Uterus (tissue), 4 donors: Measurements from ENCODE around the gene OR2T10. TPM values are rescaled to one million over a fixed set of nuclear protein-coding genes. Genes with fewer than 3 reads are reported as not detected.

ENCODE experiments used
- DNase-seq, 2 donors: peaks; one replicate each; pipeline ENCODE4 v3.0.0-alpha.2; 2019 to 2020
- H3K27ac ChIP-seq, 2 donors: fragments of 200-600 bp; sonication (generic); 1 replicate in 1 of 2; 2 replicates in 1 of 2; pipeline ENCODE4 v1.5.1; 2016 to 2018
- H3K27me3 ChIP-seq, 2 donors: fragments of 200-600 bp; sonication (generic); one replicate each; pipeline ENCODE4 v1.5.1; 2018 to 2019; ENCODE audit warnings: control low read depth in 1 of 2
- H3K36me3 ChIP-seq, 2 donors: fragments of 200-600 bp; sonication (generic); one replicate each; pipeline ENCODE4 v1.5.1; 2019; ENCODE audit warnings: control low read depth in 1 of 2
- H3K4me1 ChIP-seq, 2 donors: fragments of 200-600 bp; sonication (generic); one replicate each; pipeline ENCODE4 v1.5.1; 2018 to 2019; ENCODE audit warnings: control low read depth in 1 of 2
- H3K4me3 ChIP-seq, 2 donors: fragments of 200-600 bp; sonication (generic); 1 replicate in 1 of 2; 2 replicates in 1 of 2; pipeline ENCODE4 v1.5.1; 2018 to 2019; ENCODE audit warnings: mild to moderate bottlenecking in 1 of 2
- H3K9me3 ChIP-seq, 2 donors: fragments of 200-600 bp; sonication (generic); one replicate each; pipeline ENCODE4 v1.5.1; 2019; ENCODE audit warnings: control low read depth in 1 of 2
- CTCF ChIP-seq, 4 experiments: fragments of 200-600 bp in 2 of 4; fragments of 450-650 bp in 2 of 4; sonication (generic) in 2 of 4; IDR thresholded peaks; one replicate each; pipeline ENCODE4 v1.5.1; 2016 to 2019; ENCODE audit warnings: antibody characterized with exemption in 4 of 4, mild to moderate bottlenecking in 2 of 4, moderate library complexity in 1 of 4
- POLR2A ChIP-seq, 2 donors: fragments of 450-650 bp; IDR thresholded peaks; one replicate each; pipeline ENCODE4 v1.6.1; 2016; ENCODE audit warnings: antibody characterized with exemption in 2 of 2, mild to moderate bottlenecking in 1 of 2, moderate library complexity in 1 of 2
- intact Hi-C: fragments of 100-400 bp; cut with DNase I; formaldehyde crosslinking; loops from one replicate; pipeline ENCODE4 v1.15.1; 2023; ENCODE audit warnings: low total_unique reads
- total RNA-seq, 4 donors: library from RNA; depleted of rRNA in 3 of 4; stranded (reverse); fragments of >200 nt in 3 of 4; gene quantifications; one replicate each; pipeline versions ENCODE4 v1.1.0 to v1.2.4, GENCODE V29; 2014 to 2023
- donor health status: DM: yes; HTN: yes; CAD: no.

Gene OR2T10
- total RNA-seq, 4 donors from 2014 or later: not detected

GRCh38 chr1:248631354-248632008 is 34.0 kb upstream of the OR2T10 start:
- intact Hi-C loops: no loop called here

GRCh38 chr1:248630551-248630950 is 33.1 kb upstream of the OR2T10 start:
- TF ChIP-seq CTCF (IDR thresholded peaks at IDR 0.05) (no peak), POLR2A (IDR thresholded peaks at IDR 0.05) (no peak)
- intact Hi-C loops: no loop called here
- Histone ChIP-seq H3K27ac (no peak overlapping the region), H3K4me1 (no peaks in the 10 kb centered on the region), H3K4me3 (no peak overlapping the region), H3K36me3 (no peaks in the 10 kb centered on the region), H3K9me3 (no peaks in the 10 kb centered on the region), H3K27me3 (no peaks in the 10 kb centered on the region)
- no peak for DNase-seq

More at GRCh38 chr1:248631354-248632008, 34.0 kb upstream of the OR2T10 start:
- Histone ChIP-seq H3K27ac (no peak overlapping the region), H3K36me3 (no peaks in the 10 kb centered on the region), H3K27me3 (no peaks in the 10 kb centered on the region), H3K9me3 (no peaks in the 10 kb centered on the region), H3K4me1 (no peaks in the 10 kb centered on the region), H3K4me3 (no peak overlapping the region)
- DNase-seq: no peak
- TF ChIP-seq CTCF (IDR thresholded peaks at IDR 0.05): no peak
- TF ChIP-seq POLR2A (IDR thresholded peaks at IDR 0.05): no peak

GRCh38 chr1:248627971-248628844 is 30.7 kb upstream of the OR2T10 start:
- no peaks in the 10 kb centered on the region for H3K36me3 ChIP-seq
- no peaks in the 10 kb centered on the region for H3K27me3 ChIP-seq
- DNase-seq: no peak
- no peak overlapping the region for H3K27ac ChIP-seq
- H3K4me1 ChIP-seq: no peaks in the 10 kb centered on the region
- no peak overlapping the region for H3K4me3 ChIP-seq
- H3K9me3 ChIP-seq: no peaks in the 10 kb centered on the region
- intact Hi-C loops: no loop called here
- no peak for TF ChIP-seq CTCF (IDR thresholded peaks at IDR 0.05)

- intact Hi-C loops: no loop called here
Observed at GRCh38 chr1:248625971-248626370, 28.5 kb upstream of the OR2T10 start.

More at GRCh38 chr1:248625971-248626370, 28.5 kb upstream of the OR2T10 start:
- Histone ChIP-seq H3K4me1 (no peaks in the 10 kb centered on the region), H3K4me3 (no peak overlapping the region), H3K9me3 (no peaks in the 10 kb centered on the region), H3K36me3 (no peaks in the 10 kb centered on the region), H3K27me3 (no peaks in the 10 kb centered on the region), H3K27ac (no peak overlapping the region)
- DNase-seq: no peak
- no peak for TF ChIP-seq POLR2A (IDR thresholded peaks at IDR 0.05)
- no peak for TF ChIP-seq CTCF (IDR thresholded peaks at IDR 0.05)
